ENCODE measurements around the gene MYH9.

MYH9 gene

GRCh38 chr22:36364255-36365019, 23.3 kb downstream of the MYH9 start:
- no peak overlapping the region for H3K4me3 ChIP-seq (ENCODE audit: low read depth, low read length)
- peaks cover 53% of the 10 kb centered on the region for H3K4me1 ChIP-seq (ENCODE audit: control insufficient read depth, insufficient read depth, low read length)
- no peak overlapping the region; the same call in 1 of the 2 replicates for H3K27ac ChIP-seq (ENCODE audit: extremely low read depth, low read depth, low read length)
- H3K9me3 ChIP-seq (ENCODE audit: control insufficient read depth, insufficient read depth, low read depth, low read length): no peaks in the 10 kb centered on the region
- TF ChIP-seq ZNF549 (tag by site-specific recombination; IDR thresholded peaks at IDR 0.05): no peak
- peak; percentile 25; the same call in 1 of the 2 replicates for TF ChIP-seq ZNF394 (tag by site-specific recombination; IDR thresholded peaks at IDR 0.05; ENCODE audit: borderline replicate concordance)
- TF ChIP-seq, protein P1, sequence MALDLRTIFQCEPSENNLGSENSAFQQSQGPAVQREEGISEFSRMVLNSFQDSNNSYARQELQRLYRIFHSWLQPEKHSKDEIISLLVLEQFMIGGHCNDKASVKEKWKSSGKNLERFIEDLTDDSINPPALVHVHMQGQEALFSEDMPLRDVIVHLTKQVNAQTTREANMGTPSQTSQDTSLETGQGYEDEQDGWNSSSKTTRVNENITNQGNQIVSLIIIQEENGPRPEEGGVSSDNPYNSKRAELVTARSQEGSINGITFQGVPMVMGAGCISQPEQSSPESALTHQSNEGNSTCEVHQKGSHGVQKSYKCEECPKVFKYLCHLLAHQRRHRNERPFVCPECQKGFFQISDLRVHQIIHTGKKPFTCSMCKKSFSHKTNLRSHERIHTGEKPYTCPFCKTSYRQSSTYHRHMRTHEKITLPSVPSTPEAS (tag by site-specific recombination; IDR thresholded peaks at IDR 0.05): no peak
- TF ChIP-seq, protein P2, sequence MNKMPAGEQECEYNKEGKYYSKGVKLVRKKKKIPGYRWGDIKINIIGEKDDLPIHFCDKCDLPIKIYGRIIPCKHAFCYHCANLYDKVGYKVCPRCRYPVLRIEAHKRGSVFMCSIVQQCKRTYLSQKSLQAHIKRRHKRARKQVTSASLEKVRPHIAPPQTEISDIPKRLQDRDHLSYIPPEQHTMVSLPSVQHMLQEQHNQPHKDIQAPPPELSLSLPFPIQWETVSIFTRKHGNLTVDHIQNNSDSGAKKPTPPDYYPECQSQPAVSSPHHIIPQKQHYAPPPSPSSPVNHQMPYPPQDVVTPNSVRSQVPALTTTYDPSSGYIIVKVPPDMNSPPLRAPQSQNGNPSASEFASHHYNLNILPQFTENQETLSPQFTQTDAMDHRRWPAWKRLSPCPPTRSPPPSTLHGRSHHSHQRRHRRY (tag by site-specific recombination; IDR thresholded peaks at IDR 0.05): no peak
- TF ChIP-seq ZNF548 (tag by site-specific recombination; IDR thresholded peaks at IDR 0.05): no peak
- TF ChIP-seq ZNF530 (tag by site-specific recombination; IDR thresholded peaks at IDR 0.05; ENCODE audit: low read depth): no peak
- TF ChIP-seq, protein P3, sequence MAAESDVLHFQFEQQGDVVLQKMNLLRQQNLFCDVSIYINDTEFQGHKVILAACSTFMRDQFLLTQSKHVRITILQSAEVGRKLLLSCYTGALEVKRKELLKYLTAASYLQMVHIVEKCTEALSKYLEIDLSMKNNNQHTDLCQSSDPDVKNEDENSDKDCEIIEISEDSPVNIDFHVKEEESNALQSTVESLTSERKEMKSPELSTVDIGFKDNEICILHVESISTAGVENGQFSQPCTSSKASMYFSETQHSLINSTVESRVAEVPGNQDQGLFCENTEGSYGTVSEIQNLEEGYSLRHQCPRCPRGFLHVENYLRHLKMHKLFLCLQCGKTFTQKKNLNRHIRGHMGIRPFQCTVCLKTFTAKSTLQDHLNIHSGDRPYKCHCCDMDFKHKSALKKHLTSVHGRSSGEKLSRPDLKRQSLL (tag by site-specific recombination; IDR thresholded peaks at IDR 0.05): no peak
- H3K36me3 ChIP-seq (ENCODE audit: control insufficient read depth in 2 of 2, insufficient read depth in 1 of 2, low read length in 2 of 2): peaks cover 0 to 7% of the 10 kb centered on the region in 2 experiments; a peak in 1 of 3 replicates
- CTCF ChIA-PET: interaction anchor here (1.1 to 1.6 kb wide), 5 partner anchors 11 to 106 kb away, joined by 3 to 13 read pairs (median 5); no protein-coding TSS in a partner anchor
- POLR2A ChIA-PET: interaction anchor here (0.9 to 1.6 kb wide), 11 partner anchors 12 to 46 kb away, joined by 3 to 13 read pairs (median 4); partner anchors contain the start of gene MYH9

DNA sequence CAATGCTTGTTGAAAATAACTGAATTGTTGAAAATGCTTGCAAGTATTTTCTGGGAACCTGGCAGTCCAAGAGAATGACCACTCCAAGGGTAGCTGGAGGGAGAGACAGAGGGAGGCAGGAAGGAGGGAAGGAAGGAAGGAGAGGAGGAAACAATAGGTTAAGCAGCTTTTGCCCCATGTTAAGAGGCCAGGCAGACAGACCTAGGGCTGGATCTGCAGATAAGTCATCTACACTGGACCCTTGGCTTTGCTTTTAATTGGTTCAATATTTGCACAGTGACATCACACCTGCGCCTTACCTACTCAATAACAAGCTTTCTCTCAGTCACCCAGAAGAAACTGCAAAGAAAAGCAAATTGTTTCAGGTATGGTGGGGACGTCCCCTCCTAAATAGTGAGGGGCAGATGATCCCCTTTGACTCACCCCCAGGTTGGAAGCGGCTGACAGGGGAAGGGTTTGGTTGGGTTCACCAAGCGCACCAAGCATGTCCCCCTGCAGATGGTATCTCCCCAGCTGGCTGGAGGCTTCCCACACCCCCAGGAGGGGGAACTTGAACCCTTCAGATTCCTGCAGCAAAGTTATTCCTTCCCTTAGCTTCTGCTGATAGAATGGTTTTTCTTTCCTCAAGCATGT, 24.3 kb downstream of the MYH9 start:
- Histone ChIP-seq H3K4me1 (ENCODE audit: control insufficient read depth, insufficient read depth, low read length) (peaks cover 44% of the 10 kb centered on the region), H3K4me3 (ENCODE audit: low read depth, low read length) (no peak overlapping the region), H3K36me3 (ENCODE audit: control insufficient read depth in 2 of 2, insufficient read depth in 1 of 2, low read length in 2 of 2) (peaks cover 0 to 7% of the 10 kb centered on the region in 2 experiments; a peak in 1 of 3 replicates), H3K27ac (ENCODE audit: extremely low read depth, low read depth, low read length) (0 out of 2 replicates have a peak overlapping the region, but pooled peaks have one; percentile 17), H3K9me3 (ENCODE audit: control insufficient read depth, insufficient read depth, low read depth, low read length) (no peaks in the 10 kb centered on the region)
- ChIA-PET POLR2A (interaction anchor here (0.5 to 1.3 kb wide), 7 partner anchors 13 to 107 kb away, joined by 3 to 5 read pairs (median 3); partner anchors contain the start of gene MYH9), CTCF (interaction anchor here (1.0 to 1.6 kb wide), 3 partner anchors 94 to 107 kb away, joined by 3 to 13 read pairs (median 3); no protein-coding TSS in a partner anchor)
- TF ChIP-seq, protein P4, sequence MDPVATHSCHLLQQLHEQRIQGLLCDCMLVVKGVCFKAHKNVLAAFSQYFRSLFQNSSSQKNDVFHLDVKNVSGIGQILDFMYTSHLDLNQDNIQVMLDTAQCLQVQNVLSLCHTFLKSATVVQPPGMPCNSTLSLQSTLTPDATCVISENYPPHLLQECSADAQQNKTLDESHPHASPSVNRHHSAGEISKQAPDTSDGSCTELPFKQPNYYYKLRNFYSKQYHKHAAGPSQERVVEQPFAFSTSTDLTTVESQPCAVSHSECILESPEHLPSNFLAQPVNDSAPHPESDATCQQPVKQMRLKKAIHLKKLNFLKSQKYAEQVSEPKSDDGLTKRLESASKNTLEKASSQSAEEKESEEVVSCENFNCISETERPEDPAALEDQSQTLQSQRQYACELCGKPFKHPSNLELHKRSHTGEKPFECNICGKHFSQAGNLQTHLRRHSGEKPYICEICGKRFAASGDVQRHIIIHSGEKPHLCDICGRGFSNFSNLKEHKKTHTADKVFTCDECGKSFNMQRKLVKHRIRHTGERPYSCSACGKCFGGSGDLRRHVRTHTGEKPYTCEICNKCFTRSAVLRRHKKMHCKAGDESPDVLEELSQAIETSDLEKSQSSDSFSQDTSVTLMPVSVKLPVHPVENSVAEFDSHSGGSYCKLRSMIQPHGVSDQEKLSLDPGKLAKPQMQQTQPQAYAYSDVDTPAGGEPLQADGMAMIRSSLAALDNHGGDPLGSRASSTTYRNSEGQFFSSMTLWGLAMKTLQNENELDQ (tag by site-specific recombination; IDR thresholded peaks at IDR 0.05; ENCODE audit: low read depth): no peak
- TF ChIP-seq PATZ1 (tag by site-specific recombination; IDR thresholded peaks at IDR 0.05) (0 out of 2 replicates have a peak, but pooled peaks have one; percentile 9), ZNF311 (tag by site-specific recombination; IDR thresholded peaks at IDR 0.05; ENCODE audit: borderline replicate concordance) (no peak), ZNF629 (tag by site-specific recombination; IDR thresholded peaks at IDR 0.05) (peak; percentile 79), ZNF398 (tag by site-specific recombination; IDR thresholded peaks at IDR 0.05) (peak; percentile 51), ZNF843 (tag by site-specific recombination; IDR thresholded peaks at IDR 0.05) (no peak), ZNF624 (tag by site-specific recombination; IDR thresholded peaks at IDR 0.05) (no peak), TSHZ1 (tag by site-specific recombination; IDR thresholded peaks at IDR 0.05; ENCODE audit: borderline replicate concordance) (no peak), ZNF366 (tag by site-specific recombination; conservative IDR thresholded peaks at IDR 0.05) (peak; percentile 77), ZNF302 (tag by site-specific recombination; IDR thresholded peaks at IDR 0.05; ENCODE audit: low read depth) (no peak)

All from HEK293 (cell line).